KG1 (cell line): Measurements from ENCODE around the gene NFYC.
A peak's percentile ranks its signal among the peaks of the same experiment; 100 is the strongest.
"Not testable (repeated sequence)": the region's sequence is repeated elsewhere in the genome, so short reads cannot be mapped to it uniquely, and the experiment has no call there.

Source experiments
- DNase-seq: peaks from one replicate; lab custom pipeline; 2025; lab: John Stamatoyannopoulos, UW

Gene NFYC

GRCh38 chr1:40665335-40666171 is 26.0 kb upstream of the NFYC start, which contains the start of gene RIMS3:
Gene RIMS3 (minus strand): TSS chr1:40665682. CDS start chr1:40641925, 23,757 bp downstream.
- peak; percentile 29 for DNase-seq

GRCh38 chr1:40668769-40669525 is 22.6 kb upstream of the NFYC start:
- peak; percentile 71 for DNase-seq

- no peak for DNase-seq
Observed at GRCh38 chr1:40673452-40673851, 18.1 kb upstream of the NFYC start.

- no peak for DNase-seq
Observed at GRCh38 chr1:40676501-40676900, 15.0 kb upstream of the NFYC start.

GRCh38 chr1:40679165-40679953 is 12.1 kb upstream of the NFYC start:
- DNase-seq = no peak

- DNase-seq = no peak
Observed at GRCh38 chr1:40684669-40685068, 6.8 kb upstream of the NFYC start.

- no peak for DNase-seq
Observed at GRCh38 chr1:40687059-40687458, 4.4 kb upstream of the NFYC start.

GRCh38 chr1:40687661-40688060 is 3.8 kb upstream of the NFYC start:
- DNase-seq = no peak

GRCh38 chr1:40689737-40690136 is 1.8 kb upstream of the NFYC start:
- no peak for DNase-seq

- no peak for DNase-seq
Observed at GRCh38 chr1:40690771-40691537, 550 bp upstream of the NFYC start.

- no peak for DNase-seq
Observed at GRCh38 chr1:40692429-40692895, 958 bp downstream of the NFYC start.

GRCh38 chr1:40693425-40693824 is 1.9 kb downstream of the NFYC start:
- no peak for DNase-seq

- DNase-seq = no peak
Observed at GRCh38 chr1:40694353-40694874, 2.9 kb downstream of the NFYC start.

- no peak for DNase-seq
Observed at GRCh38 chr1:40696294-40696693, 4.8 kb downstream of the NFYC start.

- no peak for DNase-seq
Observed at GRCh38 chr1:40697436-40697835, 5.9 kb downstream of the NFYC start.

- no peak for DNase-seq
Observed at GRCh38 chr1:40699787-40700186, 8.3 kb downstream of the NFYC start.

GRCh38 chr1:40701684-40702083 is 10.2 kb downstream of the NFYC start:
- no peak for DNase-seq

GRCh38 chr1:40702810-40703209 is 11.3 kb downstream of the NFYC start:
- DNase-seq = not testable (repeated sequence)

- DNase-seq = no peak
Observed at GRCh38 chr1:40703316-40703715, 11.8 kb downstream of the NFYC start.

GRCh38 chr1:40704817-40705733 is 13.6 kb downstream of the NFYC start:
- no peak for DNase-seq
